ENCODE data around the gene AGFG1. TPM values are rescaled to one million over a fixed set of nuclear protein-coding genes. Genes with fewer than 3 reads are reported as not detected.

AGFG1 gene
- total RNA-seq, 2 donors from 2014 or later = 47.8 to 75.7 TPM

- TF ChIP-seq, protein P1, sequence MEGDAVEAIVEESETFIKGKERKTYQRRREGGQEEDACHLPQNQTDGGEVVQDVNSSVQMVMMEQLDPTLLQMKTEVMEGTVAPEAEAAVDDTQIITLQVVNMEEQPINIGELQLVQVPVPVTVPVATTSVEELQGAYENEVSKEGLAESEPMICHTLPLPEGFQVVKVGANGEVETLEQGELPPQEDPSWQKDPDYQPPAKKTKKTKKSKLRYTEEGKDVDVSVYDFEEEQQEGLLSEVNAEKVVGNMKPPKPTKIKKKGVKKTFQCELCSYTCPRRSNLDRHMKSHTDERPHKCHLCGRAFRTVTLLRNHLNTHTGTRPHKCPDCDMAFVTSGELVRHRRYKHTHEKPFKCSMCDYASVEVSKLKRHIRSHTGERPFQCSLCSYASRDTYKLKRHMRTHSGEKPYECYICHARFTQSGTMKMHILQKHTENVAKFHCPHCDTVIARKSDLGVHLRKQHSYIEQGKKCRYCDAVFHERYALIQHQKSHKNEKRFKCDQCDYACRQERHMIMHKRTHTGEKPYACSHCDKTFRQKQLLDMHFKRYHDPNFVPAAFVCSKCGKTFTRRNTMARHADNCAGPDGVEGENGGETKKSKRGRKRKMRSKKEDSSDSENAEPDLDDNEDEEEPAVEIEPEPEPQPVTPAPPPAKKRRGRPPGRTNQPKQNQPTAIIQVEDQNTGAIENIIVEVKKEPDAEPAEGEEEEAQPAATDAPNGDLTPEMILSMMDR (IDR thresholded peaks at IDR 0.05) = no peak
- Histone ChIP-seq H3K9me3 (no peaks in the 10 kb centered on the region), H3K4me1 (no peaks in the 10 kb centered on the region), H3K27me3 (no peaks in the 10 kb centered on the region), H3K27ac (no peak overlapping the region), H3K36me3 (no peaks in the 10 kb centered on the region), H3K4me3 (no peak overlapping the region)
- DNase-seq (ENCODE audit: low spot score) = no peak
Measured at GRCh38 chr2:227570615-227571014, 98.7 kb downstream of the AGFG1 start.

- TF ChIP-seq, protein P1 (IDR thresholded peaks at IDR 0.05) = no peak
- Histone ChIP-seq H3K27ac (no peak overlapping the region), H3K4me1 (no peaks in the 10 kb centered on the region), H3K4me3 (no peak overlapping the region), H3K27me3 (no peaks in the 10 kb centered on the region), H3K9me3 (no peaks in the 10 kb centered on the region), H3K36me3 (no peaks in the 10 kb centered on the region)
- no peak for DNase-seq (ENCODE audit: low spot score)
Measured at GRCh38 chr2:227576110-227576509, 104.2 kb downstream of the AGFG1 start.

- H3K27ac ChIP-seq = no peak overlapping the region
- H3K36me3 ChIP-seq = no peaks in the 10 kb centered on the region
- H3K4me3 ChIP-seq = no peak overlapping the region
- TF ChIP-seq, protein P1 (IDR thresholded peaks at IDR 0.05) = no peak
- DNase-seq (ENCODE audit: low spot score) = no peak
- H3K4me1 ChIP-seq = no peaks in the 10 kb centered on the region
- no peaks in the 10 kb centered on the region for H3K9me3 ChIP-seq
- H3K27me3 ChIP-seq = no peaks in the 10 kb centered on the region
Measured at GRCh38 chr2:227576812-227577211, 104.9 kb downstream of the AGFG1 start.

- Histone ChIP-seq H3K27ac (no peak overlapping the region), H3K4me3 (no peak overlapping the region), H3K9me3 (peaks cover 0 to 7% of the 10 kb centered on the region in 2 donors), H3K4me1 (no peaks in the 10 kb centered on the region), H3K27me3 (no peaks in the 10 kb centered on the region), H3K36me3 (no peaks in the 10 kb centered on the region)
- TF ChIP-seq, protein P1 (IDR thresholded peaks at IDR 0.05) = no peak
- DNase-seq (ENCODE audit: low spot score) = no peak
Measured at GRCh38 chr2:227577555-227577954, 105.6 kb downstream of the AGFG1 start.

DNA sequence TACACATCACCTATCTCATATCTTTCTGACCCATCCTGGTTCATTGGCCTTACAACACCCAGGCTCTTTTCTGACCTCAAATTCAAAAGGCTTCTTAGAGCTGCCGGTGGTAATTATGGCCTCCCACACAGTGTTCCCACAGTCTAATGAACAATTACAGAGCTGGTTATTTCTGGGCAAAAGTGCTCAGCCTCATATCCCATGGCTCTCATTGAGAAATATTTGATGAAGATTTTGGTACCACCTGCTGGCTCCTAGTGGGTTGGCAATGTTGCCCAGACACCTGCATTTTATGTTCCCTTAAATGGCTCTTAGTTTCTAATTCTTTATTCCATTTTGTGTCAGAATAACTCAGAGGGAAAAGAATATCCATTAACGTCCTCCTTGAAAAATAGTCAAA, 106.7 kb downstream of the AGFG1 start:
- no peak overlapping the region for H3K27ac ChIP-seq
- no peaks in the 10 kb centered on the region for H3K36me3 ChIP-seq
- peaks cover 0 to 17% of the 10 kb centered on the region in 2 donors for H3K9me3 ChIP-seq
- TF ChIP-seq, protein P1 (IDR thresholded peaks at IDR 0.05) = no peak
- no peaks in the 10 kb centered on the region for H3K4me1 ChIP-seq
- DNase-seq (ENCODE audit: low spot score) = no peak
- H3K4me3 ChIP-seq = no peak overlapping the region
- H3K27me3 ChIP-seq = no peaks in the 10 kb centered on the region

DNA sequence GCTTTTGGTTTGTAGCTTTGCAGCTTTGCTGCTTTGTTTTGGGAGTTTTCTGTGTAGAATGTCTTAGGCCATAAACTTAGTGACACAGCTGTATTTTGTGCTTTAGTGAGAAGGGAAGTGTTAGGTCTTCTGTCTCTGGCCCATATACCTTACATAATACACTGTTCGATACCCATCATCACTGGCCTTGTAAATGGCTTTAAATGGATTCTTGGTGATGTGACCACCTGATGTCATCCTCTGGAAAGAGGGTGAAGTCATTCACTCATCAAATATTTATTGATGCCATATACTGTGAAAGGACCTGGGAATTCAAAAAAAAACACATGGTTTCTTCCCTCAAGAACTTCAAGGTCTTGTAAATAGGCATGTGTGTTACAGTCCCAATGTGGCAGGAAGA, 107.8 kb downstream of the AGFG1 start:
- TF ChIP-seq, protein P1 (IDR thresholded peaks at IDR 0.05) = no peak
- no peak for DNase-seq (ENCODE audit: low spot score)
- Histone ChIP-seq H3K4me3 (no peak overlapping the region), H3K27me3 (no peaks in the 10 kb centered on the region), H3K27ac (no peak overlapping the region), H3K36me3 (no peaks in the 10 kb centered on the region), H3K4me1 (no peaks in the 10 kb centered on the region), H3K9me3 (peaks cover 0 to 17% of the 10 kb centered on the region in 2 donors)

Data from right atrium auricular region (tissue), 2 donors.